Globus pallidus (tissue), 1 donor: ENCODE data around the gene ROPN1B.

Source experiments
- DNase-seq: peaks from one replicate; pipeline ENCODE4 v3.0.0-alpha.2; 2015; ENCODE audit warnings: low spot score

The ROPN1B gene

GRCh38 chr3:126031981-126032471 lies 63.0 kb downstream of the ROPN1B start:
- no peak for DNase-seq
